A673 (cell line): ENCODE data around the gene BCAR3.

Source experiments
- CTCF ChIP-seq: fragments of 300-800, 200-600 bp; sonication (generic); conservative IDR thresholded peaks from 2 replicates; pipeline ENCODE4 v1.5.1; 2017; ENCODE audit warnings: low read depth, mild to moderate bottlenecking, antibody characterized with exemption, low read length, moderate library complexity, mixed read lengths
- EZH2 ChIP-seq: fragments of 200-600 bp; sonication (generic); IDR thresholded peaks from 2 replicates; pipeline ENCODE4 v1.6.1; 2017; ENCODE audit warnings: borderline replicate concordance, low read depth, mild to moderate bottlenecking, mixed read lengths, antibody characterized with exemption, low read length; ENCODE audit not compliant: poor library complexity, severe bottlenecking

DNA sequence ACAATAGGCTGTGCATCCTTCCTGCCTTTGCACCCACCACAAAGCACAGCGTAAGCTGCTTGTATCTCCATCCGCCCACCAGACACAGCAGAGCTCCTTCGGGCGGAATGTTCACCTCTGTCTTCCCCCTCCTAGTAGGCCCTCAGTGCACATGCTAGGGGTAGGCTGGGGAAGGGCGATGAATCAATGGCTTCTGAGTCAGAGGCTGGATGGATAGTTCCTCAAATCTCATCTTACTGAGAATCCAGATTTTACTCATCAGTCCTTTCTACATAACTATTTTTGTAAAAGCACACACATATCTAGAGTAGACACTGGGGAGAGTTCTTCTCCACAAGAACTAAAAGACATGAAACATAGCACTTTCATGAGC lies 73.8 kb downstream of the BCAR3 start:
- TF ChIP-seq CTCF (no peak), EZH2 (no peak)
